Psoas muscle (tissue), 8 donors: ENCODE measurements around the gene XRRA1. TPM values are rescaled to one million over a fixed set of nuclear protein-coding genes. Genes with fewer than 3 reads are reported as not detected.

Source experiments
- ATAC-seq, 4 donors: fragments of 200-7000 bp; cut with Tn5 transposase; one replicate each; pipeline ENCODE4 v1.9.1; 2020; ENCODE audit warnings: moderate library complexity in 3 of 4, mild to moderate bottlenecking in 2 of 4
- DNase-seq, 2 donors: peaks; one replicate each; pipeline ENCODE4 v3.0.0-alpha.2; 2020
- H3K27ac ChIP-seq: fragments of 200-600 bp; one replicate; pipeline ENCODE4 v1.8.0; 2022
- H3K27me3 ChIP-seq, 3 donors: fragments of 200-600 bp in 1 of 3; one replicate each; pipeline versions ENCODE4 v1.6.1 to v1.8.0; 2013 to 2022; ENCODE audit warnings: low read length in 2 of 3, mild to moderate bottlenecking in 2 of 3, moderate library complexity in 1 of 3; ENCODE audit not compliant: insufficient read depth in 3 of 3
- H3K36me3 ChIP-seq, 2 donors: fragments of 200-600 bp in 1 of 2; one replicate each; pipeline versions ENCODE4 v1.6.1 to v1.8.0; 2013 to 2022; ENCODE audit warnings: low read depth in 1 of 2, mild to moderate bottlenecking in 1 of 2, moderate library complexity in 1 of 2; ENCODE audit not compliant: insufficient read depth in 1 of 2
- H3K4me1 ChIP-seq: fragments of 200-600 bp; one replicate; pipeline ENCODE4 v1.8.0; 2022
- H3K4me3 ChIP-seq: fragments of 200-600 bp; one replicate; pipeline ENCODE4 v1.8.0; 2022; ENCODE audit warnings: mild to moderate bottlenecking
- H3K9me3 ChIP-seq: fragments of 200-600 bp; one replicate; pipeline ENCODE4 v1.8.0; 2022
- WGBS, 3 donors: extraction: QIAGEN DNeasy Blood & Tissue Kit; methylation state at CpG; one replicate each; pipeline versions ENCODE4 v1.1.6 to v1.1.7; 2013; 5-methylcytosine and 5-hydroxymethylcytosine counted together
- intact Hi-C, 2 donors: fragments of 100-400 bp; cut with DNase I; formaldehyde crosslinking; loops; one replicate each; pipeline versions ENCODE4 v1.11.0 to v1.14.2; 2022
- polyA plus RNA-seq, 3 donors: library from polyadenylated mRNA; stranded (reverse); fragments of 200-250 nt; gene quantifications; one replicate each; pipeline ENCODE4 v1.2.3, GENCODE V29; 2013
- total RNA-seq, 4 donors: library from RNA; stranded (reverse); fragmentation: NEBNext Ultra II Directional in 2 of 4; extraction: Animal tissue kit (Norgen Biotek cat#: 25700) in 2 of 4; gene quantifications; one replicate each; pipeline versions ENCODE4 v1.2.1 to v1.2.4, GENCODE V29; 2021 to 2023
- TF ChIP-seq, protein P1 (sequence below): fragments of 200-600 bp; IDR thresholded peaks from one replicate; pipeline ENCODE4 v1.8.0; 2022; ENCODE audit warnings: antibody characterized with exemption
- donor health status: healthy with polysubstance abuse.
- donor health status: DM: no; HTN: no; CAD: no; lungs with moderate emphysema.
- donor health status: Bipolar disorder and iron deficiency.
- donor health status: healthy.
- donor health status: DM: yes; HTN: yes; CAD: no.
- donor health status: DM: no; HTN: no; CAD: no.
- donor health status: DM: no; HTN: no; CAD: no.
- donor health status: DM: yes; HTN: yes; CAD: no.

The XRRA1 gene
- total and polyA plus RNA-seq, 7 donors, result 3.1 to 15.1 (median 6.9) TPM

- peaks cover 8% of the 10 kb centered on the region for H3K4me1 ChIP-seq
- TF ChIP-seq, protein P1, sequence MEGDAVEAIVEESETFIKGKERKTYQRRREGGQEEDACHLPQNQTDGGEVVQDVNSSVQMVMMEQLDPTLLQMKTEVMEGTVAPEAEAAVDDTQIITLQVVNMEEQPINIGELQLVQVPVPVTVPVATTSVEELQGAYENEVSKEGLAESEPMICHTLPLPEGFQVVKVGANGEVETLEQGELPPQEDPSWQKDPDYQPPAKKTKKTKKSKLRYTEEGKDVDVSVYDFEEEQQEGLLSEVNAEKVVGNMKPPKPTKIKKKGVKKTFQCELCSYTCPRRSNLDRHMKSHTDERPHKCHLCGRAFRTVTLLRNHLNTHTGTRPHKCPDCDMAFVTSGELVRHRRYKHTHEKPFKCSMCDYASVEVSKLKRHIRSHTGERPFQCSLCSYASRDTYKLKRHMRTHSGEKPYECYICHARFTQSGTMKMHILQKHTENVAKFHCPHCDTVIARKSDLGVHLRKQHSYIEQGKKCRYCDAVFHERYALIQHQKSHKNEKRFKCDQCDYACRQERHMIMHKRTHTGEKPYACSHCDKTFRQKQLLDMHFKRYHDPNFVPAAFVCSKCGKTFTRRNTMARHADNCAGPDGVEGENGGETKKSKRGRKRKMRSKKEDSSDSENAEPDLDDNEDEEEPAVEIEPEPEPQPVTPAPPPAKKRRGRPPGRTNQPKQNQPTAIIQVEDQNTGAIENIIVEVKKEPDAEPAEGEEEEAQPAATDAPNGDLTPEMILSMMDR, result no peak
- DNase-seq (no peak), ATAC-seq (no peak)
- 94 to 96% (median 96%) methylated on average over 1 of the region's 1 CpG for WGBS, 3 donors
- no peaks in the 10 kb centered on the region for H3K27me3 ChIP-seq
- peaks cover 0 to 26% of the 10 kb centered on the region in 2 donors for H3K36me3 ChIP-seq
- no peaks in the 10 kb centered on the region for H3K9me3 ChIP-seq
- H3K27ac ChIP-seq, result no peak overlapping the region
- intact Hi-C loops, result no loop called here
- no peak overlapping the region for H3K4me3 ChIP-seq
Observed at GRCh38 chr11:74981888-74982287, 33.0 kb upstream of the XRRA1 start.

- H3K9me3 ChIP-seq, result no peaks in the 10 kb centered on the region
- H3K4me1 ChIP-seq, result peaks cover 8% of the 10 kb centered on the region
- no peaks in the 10 kb centered on the region for H3K27me3 ChIP-seq
- no peak overlapping the region for H3K4me3 ChIP-seq
- no peak for DNase-seq
- no peak overlapping the region for H3K27ac ChIP-seq
- no peak for ATAC-seq
- intact Hi-C loops, result no loop called here
- TF ChIP-seq, protein P1, result no peak
- 85 to 97% (median 89%) methylated on average over 2 of the region's 2 CpGs for WGBS, 3 donors
- peaks cover 0 to 37% of the 10 kb centered on the region in 2 donors for H3K36me3 ChIP-seq
Observed at GRCh38 chr11:74980634-74981033, 31.7 kb upstream of the XRRA1 start.

- H3K4me3 ChIP-seq, result no peak overlapping the region
- ATAC-seq (no peak), DNase-seq (no peak)
- no peak overlapping the region for H3K27ac ChIP-seq
- H3K27me3 ChIP-seq, result no peaks in the 10 kb centered on the region
- H3K9me3 ChIP-seq, result no peaks in the 10 kb centered on the region
- peaks cover 3 to 62% of the 10 kb centered on the region in 2 donors for H3K36me3 ChIP-seq
- 89 to 92% (median 91%) methylated on average over 4 of the region's 4 CpGs for WGBS, 3 donors
- TF ChIP-seq, protein P1, result no peak
- H3K4me1 ChIP-seq, result peaks cover under 1% of the 10 kb centered on the region
- intact Hi-C loops, result no loop called here
Observed at GRCh38 chr11:74978041-74978440, 29.1 kb upstream of the XRRA1 start.

DNA sequence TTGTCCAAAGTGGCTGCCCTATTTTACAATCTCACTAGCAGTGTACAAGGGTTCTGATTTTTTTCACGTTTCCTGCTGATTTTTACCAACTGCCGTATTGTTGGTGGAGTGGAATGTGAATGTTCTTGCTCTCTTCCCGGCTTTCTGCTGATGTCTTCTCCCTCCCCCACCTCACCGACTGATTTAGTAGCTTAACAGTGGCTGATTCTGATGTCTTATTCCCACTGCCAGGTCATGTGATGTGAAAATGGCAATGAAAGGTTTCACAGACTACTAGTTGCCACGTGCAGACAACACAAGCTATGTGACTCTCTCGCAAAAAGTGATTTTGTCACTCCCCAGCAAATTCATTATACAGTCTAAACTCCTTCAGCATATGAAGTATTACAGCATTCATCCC lies 22.5 kb upstream of the XRRA1 start:
- Histone ChIP-seq H3K4me3 (no peak overlapping the region), H3K4me1 (no peaks in the 10 kb centered on the region), H3K36me3 (peaks cover 3 to 87% of the 10 kb centered on the region in 2 donors), H3K9me3 (no peaks in the 10 kb centered on the region), H3K27me3 (no peaks in the 10 kb centered on the region), H3K27ac (no peak overlapping the region)
- intact Hi-C loops, result no loop called here
- ATAC-seq (no peak), DNase-seq (no peak)
- TF ChIP-seq, protein P1, result no peak
- WGBS, 3 donors, result 65 to 77% (median 73%) methylated on average over 6 of the region's 6 CpGs

- Histone ChIP-seq H3K36me3 (peaks cover 3 to 87% of the 10 kb centered on the region in 2 donors), H3K4me1 (no peaks in the 10 kb centered on the region), H3K27me3 (no peaks in the 10 kb centered on the region), H3K27ac (no peak overlapping the region), H3K4me3 (no peak overlapping the region), H3K9me3 (no peaks in the 10 kb centered on the region)
- TF ChIP-seq, protein P1, result no peak
- intact Hi-C loops, result no loop called here
- DNase-seq (no peak), ATAC-seq (no peak)
- WGBS, 3 donors, result 83 to 89% (median 83%) methylated on average over 1 of the region's 1 CpG
Observed at GRCh38 chr11:74970852-74971395, 22.0 kb upstream of the XRRA1 start.
